ENCODE measurements around the gene GPN3.

DNA sequence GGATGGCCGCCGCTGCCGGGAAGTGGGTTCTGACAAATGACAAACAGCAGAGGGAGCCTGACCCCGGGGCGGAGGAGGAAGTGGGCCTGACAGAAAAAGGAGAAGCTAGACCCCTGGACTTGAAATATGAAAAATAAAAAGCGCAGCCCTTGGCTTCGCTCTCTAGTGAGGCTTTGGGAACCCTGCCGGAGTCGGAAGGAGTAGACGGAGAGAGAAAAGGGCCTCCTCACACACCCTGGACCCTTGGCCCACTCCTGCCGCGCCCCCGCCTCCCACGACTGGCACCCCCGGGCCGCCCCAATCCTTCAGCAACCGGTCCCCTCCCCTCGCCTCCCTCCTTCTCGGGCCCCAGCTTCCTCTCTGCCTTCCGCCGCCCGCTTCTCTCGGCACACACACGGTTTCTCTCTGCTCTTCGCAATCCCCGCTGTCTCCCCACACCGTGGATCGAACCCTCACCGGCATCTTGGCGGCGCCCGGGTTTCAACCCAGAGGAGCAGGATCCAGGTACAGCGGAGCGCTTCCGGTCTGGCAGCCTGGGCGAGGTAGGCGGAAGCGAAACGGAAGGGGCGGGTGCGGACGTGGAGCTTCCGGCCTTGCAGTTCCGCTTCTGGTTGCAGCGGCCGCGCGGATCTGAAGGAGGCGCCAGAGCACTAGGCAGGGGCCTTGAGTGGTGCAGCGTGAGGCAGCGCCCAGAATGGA lies 18.1 kb downstream of the GPN3 start, which contains the start of gene ARPC3:
- TF ChIP-seq, protein P1, sequence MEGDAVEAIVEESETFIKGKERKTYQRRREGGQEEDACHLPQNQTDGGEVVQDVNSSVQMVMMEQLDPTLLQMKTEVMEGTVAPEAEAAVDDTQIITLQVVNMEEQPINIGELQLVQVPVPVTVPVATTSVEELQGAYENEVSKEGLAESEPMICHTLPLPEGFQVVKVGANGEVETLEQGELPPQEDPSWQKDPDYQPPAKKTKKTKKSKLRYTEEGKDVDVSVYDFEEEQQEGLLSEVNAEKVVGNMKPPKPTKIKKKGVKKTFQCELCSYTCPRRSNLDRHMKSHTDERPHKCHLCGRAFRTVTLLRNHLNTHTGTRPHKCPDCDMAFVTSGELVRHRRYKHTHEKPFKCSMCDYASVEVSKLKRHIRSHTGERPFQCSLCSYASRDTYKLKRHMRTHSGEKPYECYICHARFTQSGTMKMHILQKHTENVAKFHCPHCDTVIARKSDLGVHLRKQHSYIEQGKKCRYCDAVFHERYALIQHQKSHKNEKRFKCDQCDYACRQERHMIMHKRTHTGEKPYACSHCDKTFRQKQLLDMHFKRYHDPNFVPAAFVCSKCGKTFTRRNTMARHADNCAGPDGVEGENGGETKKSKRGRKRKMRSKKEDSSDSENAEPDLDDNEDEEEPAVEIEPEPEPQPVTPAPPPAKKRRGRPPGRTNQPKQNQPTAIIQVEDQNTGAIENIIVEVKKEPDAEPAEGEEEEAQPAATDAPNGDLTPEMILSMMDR (IDR thresholded peaks at IDR 0.05): peak; percentile 82 to 94 (median 89)
- peak; percentile 46 for TF ChIP-seq POLR2A (IDR thresholded peaks at IDR 0.05)

Data from ovary (tissue), 3 donors.